Measurements from ENCODE around the gene ZNRF4. TPM values are rescaled to one million over a fixed set of nuclear protein-coding genes. Genes with fewer than 3 reads are reported as not detected.

The ZNRF4 gene
- total RNA-seq, 1 experiment from 2014 or later: not detected

- Histone ChIP-seq H3K9me3 (no peaks in the 10 kb centered on the region), H3K36me3 (ENCODE audit: control insufficient read depth, insufficient read depth, low read length) (no peaks in the 10 kb centered on the region), H3K27me3 (replicated peaks; ENCODE audit: control insufficient read depth, insufficient read depth, low read length) (no peaks in the 10 kb centered on the region), H3K4me1 (no peaks in the 10 kb centered on the region), H3K4me3 (ENCODE audit: low read depth, low read length) (no peak overlapping the region)
- H3K27me3 Mint-ChIP-seq (ENCODE audit: insufficient read depth, unreplicated experiment): no peaks in the 10 kb centered on the region
- ChIA-PET CTCF (no interaction called here), POLR2A (no interaction called here)
- no peaks in the 10 kb centered on the region for H3K9me3 Mint-ChIP-seq (ENCODE audit: unreplicated experiment)
- no peak overlapping the region for H3K4me3 Mint-ChIP-seq (ENCODE audit: unreplicated experiment)
- no peak overlapping the region for H3K27ac Mint-ChIP-seq (ENCODE audit: unreplicated experiment)
- H3K36me3 Mint-ChIP-seq (ENCODE audit: insufficient read depth, unreplicated experiment): no peaks in the 10 kb centered on the region
- TF ChIP-seq CTCF (IDR thresholded peaks at IDR 0.05; ENCODE audit: insufficient read depth in 1 of 2, low read depth in 1 of 2, low read length in 1 of 2, severe bottlenecking in 1 of 2, unreplicated experiment in 1 of 2): no peak
- no peaks in the 10 kb centered on the region for H3K4me1 Mint-ChIP-seq (ENCODE audit: low read depth, unreplicated experiment)
- BruUV-seq (replicated peaks): no TSS peak
- intact Hi-C loops (cut with micrococcal nuclease; ENCODE audit: unreplicated experiment): no loop called here
- no peak for DNase-seq
These were observed 15.8 kb upstream of the ZNRF4 start for GRCh38 chr19:5439452-5439851.

GRCh38 chr19:5440299-5440698, 14.9 kb upstream of the ZNRF4 start:
- H3K27me3 ChIP-seq (replicated peaks; ENCODE audit: control insufficient read depth, insufficient read depth, low read length): no peaks in the 10 kb centered on the region
- H3K36me3 Mint-ChIP-seq (ENCODE audit: insufficient read depth, unreplicated experiment): no peaks in the 10 kb centered on the region
- no peaks in the 10 kb centered on the region for H3K4me1 ChIP-seq
- no peaks in the 10 kb centered on the region for H3K9me3 ChIP-seq
- BruUV-seq (replicated peaks): no TSS peak
- H3K4me1 Mint-ChIP-seq (ENCODE audit: low read depth, unreplicated experiment): no peaks in the 10 kb centered on the region
- ChIA-PET POLR2A (no interaction called here), CTCF (no interaction called here)
- DNase-seq: no peak
- no peak overlapping the region for H3K27ac Mint-ChIP-seq (ENCODE audit: unreplicated experiment)
- no peaks in the 10 kb centered on the region for H3K36me3 ChIP-seq (ENCODE audit: control insufficient read depth, insufficient read depth, low read length)
- H3K4me3 Mint-ChIP-seq (ENCODE audit: unreplicated experiment): no peak overlapping the region
- intact Hi-C loops (cut with micrococcal nuclease; ENCODE audit: unreplicated experiment): no loop called here
- H3K4me3 ChIP-seq (ENCODE audit: low read depth, low read length): no peak overlapping the region
- H3K27me3 Mint-ChIP-seq (ENCODE audit: insufficient read depth, unreplicated experiment): no peaks in the 10 kb centered on the region
- TF ChIP-seq CTCF (IDR thresholded peaks at IDR 0.05; ENCODE audit: insufficient read depth in 1 of 2, low read depth in 1 of 2, low read length in 1 of 2, severe bottlenecking in 1 of 2, unreplicated experiment in 1 of 2): no peak
- H3K9me3 Mint-ChIP-seq (ENCODE audit: unreplicated experiment): no peaks in the 10 kb centered on the region

GRCh38 chr19:5443723-5444122, 11.5 kb upstream of the ZNRF4 start:
- no peaks in the 10 kb centered on the region for H3K36me3 Mint-ChIP-seq (ENCODE audit: insufficient read depth, unreplicated experiment)
- POLR2A ChIA-PET: no interaction called here
- H3K9me3 Mint-ChIP-seq (ENCODE audit: unreplicated experiment): no peaks in the 10 kb centered on the region
- BruUV-seq (replicated peaks): no TSS peak
- CTCF ChIA-PET: no interaction called here
- no peak overlapping the region for H3K27ac Mint-ChIP-seq (ENCODE audit: unreplicated experiment)
- intact Hi-C loops (cut with micrococcal nuclease; ENCODE audit: unreplicated experiment): no loop called here
- Histone ChIP-seq H3K9me3 (no peaks in the 10 kb centered on the region), H3K4me3 (ENCODE audit: low read depth, low read length) (no peak overlapping the region), H3K36me3 (ENCODE audit: control insufficient read depth, insufficient read depth, low read length) (no peaks in the 10 kb centered on the region), H3K27me3 (replicated peaks; ENCODE audit: control insufficient read depth, insufficient read depth, low read length) (no peaks in the 10 kb centered on the region), H3K4me1 (no peaks in the 10 kb centered on the region)
- no peaks in the 10 kb centered on the region for H3K27me3 Mint-ChIP-seq (ENCODE audit: insufficient read depth, unreplicated experiment)
- no peak overlapping the region for H3K4me3 Mint-ChIP-seq (ENCODE audit: unreplicated experiment)
- no peak for TF ChIP-seq CTCF (IDR thresholded peaks at IDR 0.05; ENCODE audit: insufficient read depth in 1 of 2, low read depth in 1 of 2, low read length in 1 of 2, severe bottlenecking in 1 of 2, unreplicated experiment in 1 of 2)
- peaks cover 8% of the 10 kb centered on the region for H3K4me1 Mint-ChIP-seq (ENCODE audit: low read depth, unreplicated experiment)
- no peak for DNase-seq

Measured in Caco-2 (cell line).